OCI-LY3 (cell line): ENCODE data around the gene TMEM132D.

Experiments used
- CTCF ChIP-seq: fragments of 200-600, 300-600 bp; sonication (generic); IDR thresholded peaks from 2 replicates; pipeline ENCODE4 v1.5.1; 2014; ENCODE audit warnings: antibody characterized with exemption, low read length, low read depth
- EZH2phosphoT487 ChIP-seq: fragments of 200-600 bp; shearing (Covaris generic); IDR thresholded peaks from 2 replicates; pipeline ENCODE4 v1.6.1; 2018; ENCODE audit warnings: antibody characterized with exemption, mixed run types, low read depth

- TF ChIP-seq CTCF, result no peak
- TF ChIP-seq EZH2phosphoT487, result no peak
These were observed 828.2 kb downstream of the TMEM132D start for GRCh38 chr12:129075460-129076208.
